ENCODE data around the gene TMEM141. TPM values are rescaled to one million over a fixed set of nuclear protein-coding genes. Genes with fewer than 3 reads are reported as not detected.

TMEM141 gene
- total RNA-seq, 2 experiments from 2014 or later = 43.2 to 70.2 TPM

- intact Hi-C loops (cut with micrococcal nuclease; ENCODE audit: unreplicated experiment) = no loop called here
- TF ChIP-seq, protein P1, sequence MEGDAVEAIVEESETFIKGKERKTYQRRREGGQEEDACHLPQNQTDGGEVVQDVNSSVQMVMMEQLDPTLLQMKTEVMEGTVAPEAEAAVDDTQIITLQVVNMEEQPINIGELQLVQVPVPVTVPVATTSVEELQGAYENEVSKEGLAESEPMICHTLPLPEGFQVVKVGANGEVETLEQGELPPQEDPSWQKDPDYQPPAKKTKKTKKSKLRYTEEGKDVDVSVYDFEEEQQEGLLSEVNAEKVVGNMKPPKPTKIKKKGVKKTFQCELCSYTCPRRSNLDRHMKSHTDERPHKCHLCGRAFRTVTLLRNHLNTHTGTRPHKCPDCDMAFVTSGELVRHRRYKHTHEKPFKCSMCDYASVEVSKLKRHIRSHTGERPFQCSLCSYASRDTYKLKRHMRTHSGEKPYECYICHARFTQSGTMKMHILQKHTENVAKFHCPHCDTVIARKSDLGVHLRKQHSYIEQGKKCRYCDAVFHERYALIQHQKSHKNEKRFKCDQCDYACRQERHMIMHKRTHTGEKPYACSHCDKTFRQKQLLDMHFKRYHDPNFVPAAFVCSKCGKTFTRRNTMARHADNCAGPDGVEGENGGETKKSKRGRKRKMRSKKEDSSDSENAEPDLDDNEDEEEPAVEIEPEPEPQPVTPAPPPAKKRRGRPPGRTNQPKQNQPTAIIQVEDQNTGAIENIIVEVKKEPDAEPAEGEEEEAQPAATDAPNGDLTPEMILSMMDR (conservative IDR thresholded peaks at IDR 0.05; ENCODE audit: low read length) = no peak
- TF ChIP-seq EZH2phosphoT487 (IDR thresholded peaks at IDR 0.05; ENCODE audit: borderline replicate concordance, low read depth, low read length) = no peak
These were observed 1.4 kb downstream of the TMEM141 start for GRCh38 chr9:136792321-136793085.

GRCh38 chr9:136793086-136793946, 2.2 kb downstream of the TMEM141 start:
- BruUV-seq (replicated peaks) = no TSS peak
- ChIA-PET POLR2A (interaction anchor here (1.8 kb wide), 1 partner anchor 14 kb away, joined by 5 read pairs; the partner anchor contains the start of gene RABL6), CTCF (ENCODE audit: unreplicated experiment) (no interaction called here)
- no peaks in the 10 kb centered on the region for H3K9me2 ChIP-seq (ENCODE audit: insufficient read depth, low read length)
- no peak overlapping the region for H3K4me3 ChIP-seq (ENCODE audit: low read depth, low read length, poor library complexity, severe bottlenecking)
- H3K36me3 ChIP-seq (ENCODE audit: insufficient read depth, low read length) = no peaks in the 10 kb centered on the region
- no peaks in the 10 kb centered on the region for H4K20me1 ChIP-seq (ENCODE audit: insufficient read depth, low read length)
- no peaks in the 10 kb centered on the region for H3K79me2 ChIP-seq (ENCODE audit: insufficient read depth, low read depth, low read length)
- DNase-seq (ENCODE audit: low spot score) = no peak
- TF ChIP-seq, protein P1 (conservative IDR thresholded peaks at IDR 0.05; ENCODE audit: low read length) = no peak
- TF ChIP-seq EZH2phosphoT487 (IDR thresholded peaks at IDR 0.05; ENCODE audit: borderline replicate concordance, low read depth, low read length) = no peak
- no peak overlapping the region for H3K27ac ChIP-seq (ENCODE audit: low read depth, low read length, poor library complexity, severe bottlenecking)
- H3K9me3 ChIP-seq (ENCODE audit: low read length) = no peaks in the 10 kb centered on the region
- H3K4me1 ChIP-seq (ENCODE audit: insufficient read depth, low read length, poor library complexity, severe bottlenecking) = peaks cover 36% of the 10 kb centered on the region
- H2AFZ ChIP-seq (ENCODE audit: low read length) = no peak overlapping the region
- intact Hi-C loops (cut with micrococcal nuclease; ENCODE audit: unreplicated experiment) = no loop called here
- H3K4me2 ChIP-seq (ENCODE audit: low read length) = no peak overlapping the region

More at GRCh38 chr9:136792321-136793085, 1.4 kb downstream of the TMEM141 start:
- Histone ChIP-seq H3K4me2 (ENCODE audit: low read length) (peak overlapping the region; percentile 71), H3K36me3 (ENCODE audit: insufficient read depth, low read length) (no peaks in the 10 kb centered on the region), H2AFZ (ENCODE audit: low read length) (no peak overlapping the region), H3K4me3 (ENCODE audit: low read depth, low read length, poor library complexity, severe bottlenecking) (peak overlapping the region; percentile 72), H3K27ac (ENCODE audit: low read depth, low read length, poor library complexity, severe bottlenecking) (no peak overlapping the region), H4K20me1 (ENCODE audit: insufficient read depth, low read length) (no peaks in the 10 kb centered on the region), H3K9me2 (ENCODE audit: insufficient read depth, low read length) (no peaks in the 10 kb centered on the region), H3K4me1 (ENCODE audit: insufficient read depth, low read length, poor library complexity, severe bottlenecking) (peaks cover 40% of the 10 kb centered on the region), H3K79me2 (ENCODE audit: insufficient read depth, low read depth, low read length) (no peaks in the 10 kb centered on the region), H3K9me3 (ENCODE audit: low read length) (no peaks in the 10 kb centered on the region)
- CTCF ChIA-PET (ENCODE audit: unreplicated experiment) = no interaction called here
- DNase-seq (ENCODE audit: low spot score) = no peak
- BruUV-seq (replicated peaks) = TSS peak; percentile 63
- POLR2A ChIA-PET = no interaction called here
